ENCODE measurements around the gene MMP2.
A peak's percentile ranks its signal among the peaks of the same experiment; 100 is the strongest.

The MMP2 gene

DNA sequence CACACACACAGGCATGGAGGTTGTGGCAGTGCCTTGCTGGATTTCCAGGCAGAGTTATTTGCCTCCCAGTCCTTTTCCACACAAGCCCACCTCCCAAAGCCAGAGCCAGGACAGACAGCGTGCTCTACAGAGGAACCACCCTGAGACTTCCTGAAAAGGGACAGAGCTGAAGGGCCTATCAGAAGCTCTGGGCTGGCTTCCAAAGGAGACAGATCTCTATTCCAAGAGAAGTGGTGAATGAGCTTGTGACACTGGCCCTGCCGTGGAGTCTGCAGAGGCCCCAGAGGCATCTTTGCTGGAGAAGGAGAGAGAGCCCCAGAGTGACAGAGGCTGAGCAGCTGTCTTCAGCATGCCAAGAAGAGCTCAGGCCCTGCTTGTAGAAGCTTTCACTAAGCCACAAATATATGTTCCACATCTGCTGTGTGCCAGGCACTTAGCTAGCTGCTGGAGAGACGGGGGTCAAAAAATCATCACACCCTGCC, 21.6 kb downstream of the MMP2 start:
- no peak for DNase-seq (ENCODE audit: low spot score)
- CTCF ChIA-PET = interaction anchor here (0.6 to 1.1 kb wide), 2 partner anchors 36 to 82 kb away, joined by 3 to 4 read pairs; no protein-coding TSS in a partner anchor
- TF ChIP-seq, protein P1, sequence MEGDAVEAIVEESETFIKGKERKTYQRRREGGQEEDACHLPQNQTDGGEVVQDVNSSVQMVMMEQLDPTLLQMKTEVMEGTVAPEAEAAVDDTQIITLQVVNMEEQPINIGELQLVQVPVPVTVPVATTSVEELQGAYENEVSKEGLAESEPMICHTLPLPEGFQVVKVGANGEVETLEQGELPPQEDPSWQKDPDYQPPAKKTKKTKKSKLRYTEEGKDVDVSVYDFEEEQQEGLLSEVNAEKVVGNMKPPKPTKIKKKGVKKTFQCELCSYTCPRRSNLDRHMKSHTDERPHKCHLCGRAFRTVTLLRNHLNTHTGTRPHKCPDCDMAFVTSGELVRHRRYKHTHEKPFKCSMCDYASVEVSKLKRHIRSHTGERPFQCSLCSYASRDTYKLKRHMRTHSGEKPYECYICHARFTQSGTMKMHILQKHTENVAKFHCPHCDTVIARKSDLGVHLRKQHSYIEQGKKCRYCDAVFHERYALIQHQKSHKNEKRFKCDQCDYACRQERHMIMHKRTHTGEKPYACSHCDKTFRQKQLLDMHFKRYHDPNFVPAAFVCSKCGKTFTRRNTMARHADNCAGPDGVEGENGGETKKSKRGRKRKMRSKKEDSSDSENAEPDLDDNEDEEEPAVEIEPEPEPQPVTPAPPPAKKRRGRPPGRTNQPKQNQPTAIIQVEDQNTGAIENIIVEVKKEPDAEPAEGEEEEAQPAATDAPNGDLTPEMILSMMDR (conservative IDR thresholded peaks at IDR 0.05; ENCODE audit: low read depth) = no peak
- peak overlapping the region; percentile 73 for H3K27ac ChIP-seq
- POLR2A ChIA-PET (ENCODE audit: low non-redundant PET) = no interaction called here

DNA sequence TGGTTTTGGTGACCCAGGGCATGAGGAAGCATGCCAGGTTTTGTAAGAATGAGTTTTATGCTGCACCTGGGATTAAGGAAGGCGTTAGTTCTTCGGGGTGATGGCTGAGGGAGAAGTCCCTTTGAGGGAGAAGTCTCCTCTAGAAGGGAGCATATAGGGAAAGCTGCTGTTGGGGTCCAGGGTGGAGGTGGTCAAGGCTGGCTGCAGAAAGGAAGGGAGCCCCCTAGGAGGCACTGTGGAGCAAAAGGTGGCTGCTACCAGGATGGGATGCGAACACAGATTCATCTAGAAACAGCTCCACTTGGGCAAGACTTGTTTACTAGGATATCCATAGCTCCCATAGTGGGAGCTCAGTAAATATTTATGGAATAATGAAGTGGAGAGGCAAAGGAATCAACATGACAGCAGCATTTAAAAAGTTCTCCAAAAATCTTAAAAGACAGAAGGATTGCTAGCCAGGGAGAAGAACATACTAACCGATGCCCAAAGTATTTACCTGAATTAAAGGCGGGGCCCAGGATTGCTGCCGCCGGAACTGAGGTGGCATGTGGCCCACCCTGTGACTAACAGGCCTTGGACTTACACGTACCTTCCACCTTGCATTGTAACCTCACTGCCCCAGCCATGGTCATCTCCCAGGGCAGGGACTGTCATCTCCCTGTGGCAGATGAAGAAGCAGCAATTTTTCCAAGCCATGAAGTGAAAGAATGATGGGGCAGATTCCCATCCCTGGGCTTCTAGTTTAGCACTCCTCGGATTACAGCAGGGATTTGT, 22.7 kb downstream of the MMP2 start:
- peak; percentile 30 for DNase-seq (ENCODE audit: low spot score)
- TF ChIP-seq, protein P1 (conservative IDR thresholded peaks at IDR 0.05; ENCODE audit: low read depth) = no peak
- POLR2A ChIA-PET (ENCODE audit: low non-redundant PET) = interaction anchor here (0.5 kb wide), 1 partner anchor 138 kb away, joined by 3 read pairs; no protein-coding TSS in a partner anchor
- peak overlapping the region; percentile 81 for H3K27ac ChIP-seq
- CTCF ChIA-PET = interaction anchor here (0.7 to 0.8 kb wide), 2 partner anchors 71 to 1005 kb away, joined by 3 read pairs; no protein-coding TSS in a partner anchor

DNA sequence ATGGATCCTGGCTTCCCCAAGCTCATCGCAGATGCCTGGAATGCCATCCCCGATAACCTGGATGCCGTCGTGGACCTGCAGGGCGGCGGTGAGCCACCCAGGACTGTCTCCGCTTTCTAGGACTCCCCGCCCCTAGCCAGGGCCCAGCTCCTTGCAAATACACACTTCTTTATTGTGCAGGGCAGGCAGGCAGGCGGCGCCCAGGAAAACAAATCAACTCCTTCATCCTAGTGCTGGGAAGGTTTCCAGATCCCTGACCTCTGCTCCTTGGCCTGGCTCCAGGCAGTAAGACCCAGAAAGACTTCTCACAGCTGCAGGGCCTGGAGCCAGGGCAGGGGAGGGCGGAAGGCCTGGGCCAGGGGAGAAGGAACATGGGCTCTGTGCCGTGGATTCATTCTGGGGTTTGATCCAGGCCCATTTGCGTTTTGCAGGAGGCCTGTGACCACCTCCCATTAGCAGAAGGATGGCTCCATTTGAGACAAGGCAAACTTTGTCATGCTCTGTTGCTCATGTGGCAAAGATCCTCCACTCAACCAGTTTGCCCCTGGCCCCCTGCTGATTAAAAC, 23.9 kb downstream of the MMP2 start:
- peak; percentile 34 for DNase-seq (ENCODE audit: low spot score)
- TF ChIP-seq, protein P1 (conservative IDR thresholded peaks at IDR 0.05; ENCODE audit: low read depth) = no peak
- H3K27ac ChIP-seq = peak overlapping the region; percentile 81
- ChIA-PET CTCF (interaction anchor here (0.6 to 1.3 kb wide), 4 partner anchors 15 to 1585 kb away, joined by 3 to 7 read pairs (median 4); no protein-coding TSS in a partner anchor), POLR2A (ENCODE audit: low non-redundant PET) (no interaction called here)

DNA sequence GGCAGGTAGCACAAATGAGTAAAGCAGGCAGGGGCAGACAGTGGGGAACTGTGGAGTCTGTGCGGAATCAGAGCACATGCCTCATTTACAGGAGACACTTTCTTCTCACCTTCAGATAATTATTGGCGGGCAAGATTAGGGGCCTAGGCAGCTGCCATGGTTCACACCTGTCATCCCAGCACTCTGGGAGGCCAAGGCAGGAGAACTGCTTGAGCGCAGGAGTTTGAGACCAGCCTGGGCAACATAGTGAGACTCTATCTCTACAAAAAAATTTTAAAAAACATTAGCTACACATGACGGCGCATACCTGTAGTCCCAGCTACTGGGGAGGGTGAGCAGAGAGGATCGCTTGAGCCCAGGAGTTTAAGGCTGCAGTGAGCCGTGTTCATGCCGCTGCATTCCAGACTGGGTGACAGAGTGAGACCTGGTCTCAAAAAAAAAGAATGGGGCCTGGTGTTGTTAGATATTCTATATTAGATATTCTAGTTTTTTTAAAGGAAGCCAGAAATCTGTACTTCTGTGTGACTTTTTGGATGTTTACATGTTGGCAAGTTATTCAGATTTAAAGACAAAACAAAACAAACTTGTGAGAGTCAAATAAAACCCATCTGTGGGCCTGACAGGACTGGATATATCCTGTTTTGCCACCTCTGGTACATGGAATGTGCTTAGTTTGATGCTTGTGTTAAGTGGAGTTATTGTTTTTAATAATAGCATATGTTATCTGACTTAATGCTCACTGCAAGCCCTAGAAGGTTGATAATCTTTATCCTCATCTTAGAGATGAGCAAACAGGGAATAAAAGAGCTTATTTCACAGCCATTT, 24.9 kb downstream of the MMP2 start:
- DNase-seq (ENCODE audit: low spot score) = no peak

DNA sequence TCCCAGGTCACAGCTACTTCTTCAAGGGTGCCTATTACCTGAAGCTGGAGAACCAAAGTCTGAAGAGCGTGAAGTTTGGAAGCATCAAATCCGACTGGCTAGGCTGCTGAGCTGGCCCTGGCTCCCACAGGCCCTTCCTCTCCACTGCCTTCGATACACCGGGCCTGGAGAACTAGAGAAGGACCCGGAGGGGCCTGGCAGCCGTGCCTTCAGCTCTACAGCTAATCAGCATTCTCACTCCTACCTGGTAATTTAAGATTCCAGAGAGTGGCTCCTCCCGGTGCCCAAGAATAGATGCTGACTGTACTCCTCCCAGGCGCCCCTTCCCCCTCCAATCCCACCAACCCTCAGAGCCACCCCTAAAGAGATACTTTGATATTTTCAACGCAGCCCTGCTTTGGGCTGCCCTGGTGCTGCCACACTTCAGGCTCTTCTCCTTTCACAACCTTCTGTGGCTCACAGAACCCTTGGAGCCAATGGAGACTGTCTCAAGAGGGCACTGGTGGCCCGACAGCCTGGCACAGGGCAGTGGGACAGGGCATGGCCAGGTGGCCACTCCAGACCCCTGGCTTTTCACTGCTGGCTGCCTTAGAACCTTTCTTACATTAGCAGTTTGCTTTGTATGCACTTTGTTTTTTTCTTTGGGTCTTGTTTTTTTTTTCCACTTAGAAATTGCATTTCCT, 26.5 kb downstream of the MMP2 start:
- ChIA-PET POLR2A (ENCODE audit: low non-redundant PET) (no interaction called here), CTCF (interaction anchor here (0.7 to 1.5 kb wide), 3 partner anchors 29 to 1096 kb away, joined by 3 to 5 read pairs (median 4); no protein-coding TSS in a partner anchor)
- TF ChIP-seq, protein P1 (conservative IDR thresholded peaks at IDR 0.05; ENCODE audit: low read depth) = no peak
- no peak overlapping the region for H3K27ac ChIP-seq
- no peak for DNase-seq (ENCODE audit: low spot score)

More for the DNA sequence above, 24.9 kb downstream of the MMP2 start:
- TF ChIP-seq, protein P1 (conservative IDR thresholded peaks at IDR 0.05; ENCODE audit: low read depth) = no peak
- POLR2A ChIA-PET (ENCODE audit: low non-redundant PET) = no interaction called here
- CTCF ChIA-PET = interaction anchor here (0.6 to 1.5 kb wide), 2 partner anchors 16 to 39 kb away, joined by 4 read pairs; no protein-coding TSS in a partner anchor
- H3K27ac ChIP-seq = peak overlapping the region; percentile 43
